C4-2B (cell line): ENCODE results near the gene WNT10A.

Experiments used
- ZFX ChIP-seq: fragments of 450-650 bp; IDR thresholded peaks from 2 replicates; pipeline ENCODE4 v1.6.1; 2017
- TF ChIP-seq, protein P1 (sequence below): fragments of 450-650 bp; conservative IDR thresholded peaks from 2 replicates; pipeline ENCODE4 v1.5.1; 2017; ENCODE audit warnings: mild to moderate bottlenecking

DNA sequence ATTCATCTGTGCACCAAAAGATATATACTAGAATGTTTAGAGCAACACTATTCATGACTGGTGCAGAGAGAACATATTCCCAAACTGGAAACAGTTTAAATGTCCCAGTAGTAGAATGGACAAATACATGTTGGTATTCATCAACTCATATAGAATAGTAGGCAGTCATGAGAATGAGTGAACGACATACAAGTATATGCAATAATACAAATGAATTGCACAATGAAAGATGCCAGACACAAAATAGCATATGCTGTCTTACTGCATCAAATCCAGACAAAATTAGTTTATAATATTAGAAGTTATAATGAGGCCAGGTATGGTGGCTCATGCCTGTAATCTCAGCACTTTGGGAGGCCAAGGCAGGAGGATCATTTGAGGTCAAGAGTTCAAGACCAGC is 40.8 kb upstream of the WNT10A start:
- TF ChIP-seq, protein P1, sequence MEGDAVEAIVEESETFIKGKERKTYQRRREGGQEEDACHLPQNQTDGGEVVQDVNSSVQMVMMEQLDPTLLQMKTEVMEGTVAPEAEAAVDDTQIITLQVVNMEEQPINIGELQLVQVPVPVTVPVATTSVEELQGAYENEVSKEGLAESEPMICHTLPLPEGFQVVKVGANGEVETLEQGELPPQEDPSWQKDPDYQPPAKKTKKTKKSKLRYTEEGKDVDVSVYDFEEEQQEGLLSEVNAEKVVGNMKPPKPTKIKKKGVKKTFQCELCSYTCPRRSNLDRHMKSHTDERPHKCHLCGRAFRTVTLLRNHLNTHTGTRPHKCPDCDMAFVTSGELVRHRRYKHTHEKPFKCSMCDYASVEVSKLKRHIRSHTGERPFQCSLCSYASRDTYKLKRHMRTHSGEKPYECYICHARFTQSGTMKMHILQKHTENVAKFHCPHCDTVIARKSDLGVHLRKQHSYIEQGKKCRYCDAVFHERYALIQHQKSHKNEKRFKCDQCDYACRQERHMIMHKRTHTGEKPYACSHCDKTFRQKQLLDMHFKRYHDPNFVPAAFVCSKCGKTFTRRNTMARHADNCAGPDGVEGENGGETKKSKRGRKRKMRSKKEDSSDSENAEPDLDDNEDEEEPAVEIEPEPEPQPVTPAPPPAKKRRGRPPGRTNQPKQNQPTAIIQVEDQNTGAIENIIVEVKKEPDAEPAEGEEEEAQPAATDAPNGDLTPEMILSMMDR, result no peak
- TF ChIP-seq ZFX, result no peak
